ENCODE data around the gene HSD17B11. TPM values are rescaled to one million over a fixed set of nuclear protein-coding genes. Genes with fewer than 3 reads are reported as not detected.
A peak's percentile ranks its signal among the peaks of the same experiment; 100 is the strongest.

HSD17B11 gene
- total RNA-seq, 1 experiment from 2014 or later: 14.0 TPM

DNA sequence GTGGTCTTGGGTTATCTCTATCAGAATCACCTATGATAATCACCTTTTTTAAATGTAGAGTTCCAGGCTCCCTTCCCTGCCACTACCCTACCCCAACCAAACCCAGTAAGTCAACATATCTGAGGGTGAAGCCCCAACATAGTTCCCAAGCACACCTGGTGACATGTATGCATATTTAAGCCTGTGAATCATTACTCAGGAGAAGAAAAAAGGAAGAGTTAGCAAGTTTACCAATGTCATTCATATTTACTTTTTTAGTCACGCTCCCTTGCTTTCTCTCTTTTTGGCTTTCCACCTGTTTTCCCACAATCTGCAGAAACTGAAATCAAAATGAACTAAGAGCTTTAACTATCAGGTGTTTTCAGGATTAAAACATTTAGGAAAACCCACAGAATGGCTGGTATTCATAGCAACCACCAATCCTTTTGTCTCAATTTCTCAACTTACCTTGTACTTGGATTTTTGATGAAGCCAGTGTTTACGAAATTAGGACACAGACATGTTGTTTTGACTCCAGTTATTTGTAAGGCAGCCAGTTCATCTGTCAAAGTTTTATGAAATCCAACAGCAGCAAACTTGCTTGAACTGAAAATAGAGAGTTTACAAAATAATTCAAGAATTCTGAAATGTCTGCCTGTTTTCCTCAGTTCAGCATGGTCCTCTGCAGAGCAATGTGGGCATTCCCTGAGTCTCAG lies 34.0 kb downstream of the HSD17B11 start (continued):
- no peak for TF ChIP-seq FOXJ3 (CRISPR knock-in tag; IDR thresholded peaks at IDR 0.05; ENCODE audit: borderline replicate concordance)

GRCh38 chr4:87354168-87355102 lies 36.6 kb downstream of the HSD17B11 start:
- ChIA-PET CTCF (interaction anchor here (0.6 to 2.3 kb wide), 14 partner anchors 9 to 631 kb away, joined by 3 to 21 read pairs (median 4); partner anchors contain the start of genes HSD17B11 and NUDT9), POLR2A (no interaction called here)
- ATAC-seq (no peak), DNase-seq (ENCODE audit: low spot score) (no peak)
- 0 out of 2 replicates have a peak, but pooled peaks cover 3% of the 10 kb centered on the region for H3K9me3 Mint-ChIP-seq
- no peak overlapping the region for H3K27ac Mint-ChIP-seq
- H3K4me3 Mint-ChIP-seq: no peak overlapping the region
- peaks cover 9% of the 10 kb centered on the region for H3K36me3 Mint-ChIP-seq
- no peaks in the 10 kb centered on the region for H3K27me3 Mint-ChIP-seq (ENCODE audit: low read depth)
- TF ChIP-seq, protein P1, sequence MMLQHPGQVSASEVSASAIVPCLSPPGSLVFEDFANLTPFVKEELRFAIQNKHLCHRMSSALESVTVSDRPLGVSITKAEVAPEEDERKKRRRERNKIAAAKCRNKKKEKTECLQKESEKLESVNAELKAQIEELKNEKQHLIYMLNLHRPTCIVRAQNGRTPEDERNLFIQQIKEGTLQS (CRISPR knock-in tag; conservative IDR thresholded peaks at IDR 0.05): no peak
- H3K4me1 Mint-ChIP-seq: peaks cover 16% of the 10 kb centered on the region

DNA sequence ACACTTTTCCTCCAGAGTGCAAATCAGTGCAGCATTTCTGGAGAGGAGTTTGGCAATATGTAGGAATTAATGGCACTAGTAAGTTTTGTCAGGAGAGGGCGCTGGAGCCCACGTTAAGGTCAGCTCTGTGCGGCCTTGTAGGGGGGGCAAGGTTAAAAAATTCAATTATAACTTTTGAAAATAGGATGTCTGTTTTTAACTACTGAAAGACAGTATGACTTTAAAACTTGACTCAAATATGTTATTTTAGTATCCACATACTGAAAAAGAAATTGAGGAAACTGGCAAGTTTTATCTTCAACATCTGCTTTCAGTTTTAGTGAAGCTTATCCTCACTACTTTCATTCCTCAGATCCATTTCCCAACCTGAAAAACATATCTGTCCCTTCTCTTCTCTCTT lies 37.4 kb downstream of the HSD17B11 start:
- CTCF ChIA-PET: interaction anchor here (0.7 to 2.3 kb wide), 15 partner anchors 10 to 632 kb away, joined by 3 to 21 read pairs (median 4); partner anchors contain the start of genes HSD17B11 and NUDT9

More for the DNA sequence above, 37.4 kb downstream of the HSD17B11 start:
- DNase-seq (ENCODE audit: low spot score) (peak; percentile 52), ATAC-seq (peak; percentile 86)
- peaks cover 16% of the 10 kb centered on the region for H3K4me1 Mint-ChIP-seq
- no peak overlapping the region for H3K4me3 Mint-ChIP-seq
- TF ChIP-seq ESRRA (CRISPR knock-in tag; IDR thresholded peaks at IDR 0.05; ENCODE audit: borderline replicate concordance): no peak
- no peak for TF ChIP-seq AR (CRISPR knock-in tag; IDR thresholded peaks at IDR 0.05)
- TF ChIP-seq USF2 (CRISPR knock-in tag; IDR thresholded peaks at IDR 0.05): no peak
- TF ChIP-seq, protein P2, sequence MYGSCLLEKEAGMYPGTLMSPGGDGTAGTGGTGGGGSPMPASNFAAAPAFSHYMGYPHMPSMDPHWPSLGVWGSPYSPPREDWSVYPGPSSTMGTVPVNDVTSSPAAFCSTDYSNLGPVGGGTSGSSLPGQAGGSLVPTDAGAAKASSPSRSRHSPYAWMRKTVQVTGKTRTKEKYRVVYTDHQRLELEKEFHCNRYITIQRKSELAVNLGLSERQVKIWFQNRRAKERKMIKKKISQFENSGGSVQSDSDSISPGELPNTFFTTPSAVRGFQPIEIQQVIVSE (CRISPR knock-in tag; IDR thresholded peaks at IDR 0.05; ENCODE audit: borderline replicate concordance): no peak
- no peak for TF ChIP-seq KAT7 (CRISPR knock-in tag; IDR thresholded peaks at IDR 0.05; ENCODE audit: borderline replicate concordance)
- no peak for TF ChIP-seq TP53 (CRISPR knock-in tag; IDR thresholded peaks at IDR 0.05)
- TF ChIP-seq CTCF (IDR thresholded peaks at IDR 0.05): peak; percentile 51
- 0 out of 2 replicates have a peak, but pooled peaks have one; percentile 17 for TF ChIP-seq SP1 (CRISPR knock-in tag; conservative IDR thresholded peaks at IDR 0.05)
- no peak for TF ChIP-seq RORB (CRISPR knock-in tag; IDR thresholded peaks at IDR 0.05)
- no peak for TF ChIP-seq ZNF512 (CRISPR knock-in tag; IDR thresholded peaks at IDR 0.05; ENCODE audit: borderline replicate concordance)
- TF ChIP-seq ZNF416 (CRISPR knock-in tag; IDR thresholded peaks at IDR 0.05): no peak
- no peak for TF ChIP-seq NFATC4 (CRISPR knock-in tag; IDR thresholded peaks at IDR 0.05)
- H3K9me3 Mint-ChIP-seq: 0 out of 2 replicates have a peak, but pooled peaks cover 3% of the 10 kb centered on the region
- no peak overlapping the region for H3K27ac Mint-ChIP-seq
- H3K27me3 Mint-ChIP-seq (ENCODE audit: low read depth): no peaks in the 10 kb centered on the region
- H3K36me3 Mint-ChIP-seq: peaks cover 6% of the 10 kb centered on the region
- POLR2A ChIA-PET: no interaction called here
